Measurements from ENCODE around the gene AP1G2. TPM values are rescaled to one million over a fixed set of nuclear protein-coding genes. Genes with fewer than 3 reads are reported as not detected.

The AP1G2 gene
- total RNA-seq, 1 experiment from 2014 or later: 155 TPM

- Histone ChIP-seq H3K36me3 (ENCODE audit: control insufficient read depth in 1 of 2, insufficient read depth in 2 of 2, low read length in 2 of 2) (no peaks in the 10 kb centered on the region; a peak in 1 of 4 replicates), H3K9me2 (ENCODE audit: insufficient read depth) (no peaks in the 10 kb centered on the region), H3K79me2 (ENCODE audit: insufficient read depth, low read length) (no peaks in the 10 kb centered on the region), H2AFZ (ENCODE audit: low read depth, low read length, poor library complexity, severe bottlenecking) (no peak overlapping the region), H3K4me3 (replicated peaks in 1 of 2; ENCODE audit: low read depth in 1 of 2, low read length in 2 of 2) (no peak overlapping the region), H3K4me1 (ENCODE audit: control insufficient read depth in 1 of 2, insufficient read depth in 2 of 2, low read length in 2 of 2) (no peaks in the 10 kb centered on the region), H3K9ac (ENCODE audit: low read length) (no peak overlapping the region), H3K9me3 (ENCODE audit: control insufficient read depth in 1 of 2, insufficient read depth in 1 of 2, low read depth in 1 of 2, low read length in 2 of 2) (no peaks in the 10 kb centered on the region), H3K27me3 (ENCODE audit: insufficient read depth, low read length) (no peaks in the 10 kb centered on the region), H3K4me2 (ENCODE audit: low read length) (no peak overlapping the region), H3K27ac (ENCODE audit: low read depth, low read length) (no peak overlapping the region), H4K20me1 (ENCODE audit: insufficient read depth) (no peaks in the 10 kb centered on the region)
- DNase-seq (ENCODE audit: low read depth, low spot score) (no peak), ATAC-seq (no peak)
- intact Hi-C loops (cut with micrococcal nuclease): no loop called here
- RAD21 ChIA-PET (ENCODE audit: low non-redundant PET in 1 of 2, low total read pairs in 2 of 2, uncharacterized antibody in 2 of 2, unreplicated experiment in 2 of 2): no interaction called here
- no peak for TF ChIP-seq ZBTB33 (IDR thresholded peaks at IDR 0.05; ENCODE audit: extremely low read depth, insufficient replicate concordance, low read length)
- no peak for TF ChIP-seq SP1 (IDR thresholded peaks at IDR 0.05; ENCODE audit: low read depth)
- no peak for TF ChIP-seq RAD21 (IDR thresholded peaks at IDR 0.05; ENCODE audit: low read depth)
- no peak for TF ChIP-seq SIN3A (IDR thresholded peaks at IDR 0.05; ENCODE audit: low read depth)
- POLR2A ChIA-PET: no interaction called here
- CTCF ChIA-PET: interaction anchor here (0.6 kb wide), 1 partner anchor 9 kb away, joined by 5 read pairs; no protein-coding TSS in a partner anchor
- BruUV-seq (replicated peaks): no TSS peak
Measured at GRCh38 chr14:23532658-23533057, 34.9 kb downstream of the AP1G2 start.

- Histone ChIP-seq H3K27me3 (ENCODE audit: insufficient read depth, low read length) (no peaks in the 10 kb centered on the region), H3K4me2 (ENCODE audit: low read length) (no peak overlapping the region), H3K27ac (ENCODE audit: low read depth, low read length) (no peak overlapping the region), H3K9me3 (ENCODE audit: control insufficient read depth in 1 of 2, insufficient read depth in 1 of 2, low read depth in 1 of 2, low read length in 2 of 2) (no peaks in the 10 kb centered on the region), H3K36me3 (ENCODE audit: control insufficient read depth in 1 of 2, insufficient read depth in 2 of 2, low read length in 2 of 2) (no peaks in the 10 kb centered on the region; a peak in 1 of 4 replicates), H3K4me1 (ENCODE audit: control insufficient read depth in 1 of 2, insufficient read depth in 2 of 2, low read length in 2 of 2) (no peaks in the 10 kb centered on the region), H3K4me3 (replicated peaks in 1 of 2; ENCODE audit: low read depth in 1 of 2, low read length in 2 of 2) (no peak overlapping the region), H2AFZ (ENCODE audit: low read depth, low read length, poor library complexity, severe bottlenecking) (no peak overlapping the region), H3K9me2 (ENCODE audit: insufficient read depth) (no peaks in the 10 kb centered on the region), H3K9ac (ENCODE audit: low read length) (no peak overlapping the region), H4K20me1 (ENCODE audit: insufficient read depth) (no peaks in the 10 kb centered on the region), H3K79me2 (ENCODE audit: insufficient read depth, low read length) (no peaks in the 10 kb centered on the region)
- intact Hi-C loops (cut with micrococcal nuclease): no loop called here
- ATAC-seq (no peak), DNase-seq (ENCODE audit: low read depth, low spot score) (no peak)
- no TSS peak for BruUV-seq (replicated peaks)
- ChIA-PET POLR2A (no interaction called here), RAD21 (ENCODE audit: low non-redundant PET in 1 of 2, low total read pairs in 2 of 2, uncharacterized antibody in 2 of 2, unreplicated experiment in 2 of 2) (no interaction called here), CTCF (no interaction called here)
- TF ChIP-seq SIN3A (IDR thresholded peaks at IDR 0.05; ENCODE audit: low read depth) (no peak), SP1 (IDR thresholded peaks at IDR 0.05; ENCODE audit: low read depth) (no peak), SRF (IDR thresholded peaks at IDR 0.05; ENCODE audit: low read depth) (no peak), EGR1 (IDR thresholded peaks at IDR 0.05; ENCODE audit: low read depth) (no peak), EZH2phosphoT487 (IDR thresholded peaks at IDR 0.05; ENCODE audit: borderline replicate concordance) (no peak), ATF3 (IDR thresholded peaks at IDR 0.05) (no peak), ZBTB33 (IDR thresholded peaks at IDR 0.05; ENCODE audit: extremely low read depth, insufficient replicate concordance, low read length) (no peak), POLR2AphosphoS5 (IDR thresholded peaks at IDR 0.05; ENCODE audit: low read depth, low read length) (no peak), YY1 (IDR thresholded peaks at IDR 0.05; ENCODE audit: extremely low read depth, insufficient replicate concordance, low read depth, low read length) (no peak), CTCF (IDR thresholded peaks at IDR 0.05 in 2 of 3, conservative IDR thresholded peaks at IDR 0.05 in 1 of 3; ENCODE audit: borderline replicate concordance in 1 of 3, insufficient read depth in 1 of 3, low read depth in 2 of 3, low read length in 2 of 3) (no peak), TCF7L2 (IDR thresholded peaks at IDR 0.05; ENCODE audit: borderline replicate concordance, extremely low read depth, insufficient read depth, insufficient read length) (no peak), ZNF274 (IDR thresholded peaks at IDR 0.05; ENCODE audit: low read depth, low read length) (no peak)
Measured at GRCh38 chr14:23531391-23531790, 36.2 kb downstream of the AP1G2 start.
